Smooth muscle cell (in vitro differentiated cells): ENCODE measurements around the gene CFAP410. TPM values are rescaled to one million over a fixed set of nuclear protein-coding genes. Genes with fewer than 3 reads are reported as not detected.
A peak's percentile ranks its signal among the peaks of the same experiment; 100 is the strongest.

Experiments used
- DNase-seq: peaks from one replicate; lab custom pipeline; 2025; ENCODE audit not compliant: unreplicated experiment; lab: John Stamatoyannopoulos, UW
- H2AFZ ChIP-seq: fragments of 200-600 bp; sonication (generic); 2 replicates; pipeline ENCODE4 v1.6.0; 2016; ENCODE audit warnings: antibody characterized with exemption, low read depth, mild to moderate bottlenecking
- H3F3A ChIP-seq: fragments of 200-600 bp; sonication (generic); 2 replicates; pipeline ENCODE4 v1.6.0; 2017; ENCODE audit warnings: antibody characterized with exemption, low read depth
- H3K27ac ChIP-seq: fragments of 200-600 bp; sonication (generic); 2 replicates; pipeline ENCODE4 v1.5.1; 2016; ENCODE audit warnings: low read depth, mild to moderate bottlenecking
- H3K27me3 ChIP-seq: fragments of 200-600 bp; sonication (generic); 2 replicates; pipeline ENCODE4 v1.6.1; 2016; ENCODE audit warnings: low read depth, mild to moderate bottlenecking
- H3K36me3 ChIP-seq: fragments of 200-600 bp; sonication (generic); 2 replicates; pipeline ENCODE4 v1.5.1; 2016; ENCODE audit warnings: low read depth
- H3K4me1 ChIP-seq: fragments of 200-600 bp; sonication (generic); 2 replicates; pipeline ENCODE4 v1.5.1; 2016; ENCODE audit warnings: low read depth
- H3K4me2 ChIP-seq: fragments of 200-600 bp; sonication (generic); 2 replicates; pipeline ENCODE4 v1.6.0; 2016; ENCODE audit warnings: mild to moderate bottlenecking
- H3K4me3 ChIP-seq: fragments of 200-600 bp; sonication (generic); 2 replicates; pipeline ENCODE4 v1.5.1; 2016; ENCODE audit warnings: mild to moderate bottlenecking
- H3K79me2 ChIP-seq: fragments of 200-600 bp; sonication (generic); 2 replicates; pipeline ENCODE4 v1.6.0; 2016; ENCODE audit warnings: low read depth, mild to moderate bottlenecking
- H3K9ac ChIP-seq: fragments of 200-600 bp; sonication (generic); 2 replicates; pipeline ENCODE4 v1.6.0; 2016; ENCODE audit warnings: low read depth
- H3K9me3 ChIP-seq: fragments of 200-600 bp; sonication (generic); replicated peaks from 2 replicates; pipeline ENCODE4 v1.5.1; 2016; ENCODE audit warnings: low read depth
- H4K20me1 ChIP-seq: fragments of 200-600 bp; sonication (generic); 2 replicates; pipeline ENCODE4 v1.6.0; 2016; ENCODE audit warnings: low read depth
- WGBS: methylation state at CpG from one replicate; pipeline ENCODE4 v1.1.7; 2016; ENCODE audit warnings: low lambda C conversion rate; 5-methylcytosine and 5-hydroxymethylcytosine counted together
- polyA plus RNA-seq: library from polyadenylated mRNA; unstranded; fragments of >200 nt; fragmentation: Nextera tagmentation; extraction: Ambion mirVana; gene quantifications from 2 replicates; pipeline ENCODE4 v1.2.1, GENCODE V29; 2016
- total RNA-seq: library from RNA; depleted of rRNA; stranded (reverse); fragments of >200 nt; gene quantifications from 2 replicates; pipeline ENCODE4 v1.2.3, GENCODE V29; 2014
- TF ChIP-seq, protein P1 (sequence below): fragments of 200-600 bp; sonication (generic); IDR thresholded peaks from 2 replicates; pipeline ENCODE4 v1.5.1; 2017; ENCODE audit warnings: borderline replicate concordance, mild to moderate bottlenecking, antibody characterized with exemption; ENCODE audit not compliant: insufficient read depth, poor library complexity, severe bottlenecking

The CFAP410 gene
- total and polyA plus RNA-seq, 2 experiments from 2014 or later = 6.5 to 21.7 TPM

DNA sequence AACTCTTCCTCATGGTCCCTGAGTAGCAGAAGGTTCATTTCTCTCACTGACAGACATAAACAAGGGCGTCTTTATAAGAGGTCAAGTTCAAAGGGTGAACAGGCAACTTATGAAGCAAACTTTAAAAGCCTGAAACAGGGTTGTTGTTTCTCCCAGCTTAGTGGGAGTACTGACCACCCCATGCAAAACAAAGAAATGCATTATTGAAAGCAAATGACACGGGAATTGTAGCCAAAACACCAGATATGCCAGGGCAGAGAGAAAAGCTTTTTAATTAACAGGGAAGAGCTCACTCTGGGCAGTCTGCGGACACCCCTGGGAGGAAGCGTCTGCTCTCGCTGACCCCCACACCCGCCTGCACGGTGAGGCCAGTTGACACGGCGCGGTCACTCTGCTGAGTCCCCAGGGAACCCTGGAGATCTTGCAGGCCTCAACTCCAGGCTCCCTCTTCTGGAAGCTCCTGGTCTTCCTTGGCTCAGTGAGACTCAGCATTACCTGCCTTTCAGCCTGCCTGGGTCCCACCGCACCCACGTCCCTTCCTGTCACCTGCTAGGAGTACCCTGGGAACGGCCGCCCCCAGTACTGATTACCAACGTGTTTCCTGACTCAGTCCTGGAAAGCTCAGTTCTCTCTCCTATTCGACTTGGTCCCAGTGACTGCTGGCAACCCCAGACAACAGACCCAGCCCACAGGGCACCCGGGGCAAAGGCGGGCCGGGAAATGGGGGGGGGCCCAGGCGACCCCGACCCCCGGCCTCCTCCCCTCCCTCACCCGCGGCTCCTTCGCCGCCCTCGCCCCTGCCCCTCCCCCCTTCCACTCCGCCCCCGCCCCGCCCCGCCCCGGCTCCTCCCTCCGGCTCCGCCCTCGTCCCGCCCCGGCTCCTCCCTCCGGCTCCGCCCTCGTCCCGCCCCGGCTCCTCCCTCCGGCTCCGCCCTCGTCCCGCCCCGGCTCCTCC lies 972 bp downstream of the CFAP410 start:
- Histone ChIP-seq H3K4me3 (peak overlapping the region; percentile 53), H3K79me2 (no peaks in the 10 kb centered on the region), H3K36me3 (no peaks in the 10 kb centered on the region), H3F3A (peaks cover 13% of the 10 kb centered on the region), H2AFZ (no peak overlapping the region), H3K27me3 (no peaks in the 10 kb centered on the region), H3K9ac (peak overlapping the region; percentile 5), H3K4me1 (no peaks in the 10 kb centered on the region), H3K27ac (peak overlapping the region; percentile 35), H3K4me2 (peak overlapping the region; percentile 88), H3K9me3 (no peaks in the 10 kb centered on the region), H4K20me1 (no peaks in the 10 kb centered on the region)
- peak; percentile 33 for DNase-seq
- WGBS = 29% methylated on average over 18 of the region's 47 CpGs
- TF ChIP-seq, protein P1, sequence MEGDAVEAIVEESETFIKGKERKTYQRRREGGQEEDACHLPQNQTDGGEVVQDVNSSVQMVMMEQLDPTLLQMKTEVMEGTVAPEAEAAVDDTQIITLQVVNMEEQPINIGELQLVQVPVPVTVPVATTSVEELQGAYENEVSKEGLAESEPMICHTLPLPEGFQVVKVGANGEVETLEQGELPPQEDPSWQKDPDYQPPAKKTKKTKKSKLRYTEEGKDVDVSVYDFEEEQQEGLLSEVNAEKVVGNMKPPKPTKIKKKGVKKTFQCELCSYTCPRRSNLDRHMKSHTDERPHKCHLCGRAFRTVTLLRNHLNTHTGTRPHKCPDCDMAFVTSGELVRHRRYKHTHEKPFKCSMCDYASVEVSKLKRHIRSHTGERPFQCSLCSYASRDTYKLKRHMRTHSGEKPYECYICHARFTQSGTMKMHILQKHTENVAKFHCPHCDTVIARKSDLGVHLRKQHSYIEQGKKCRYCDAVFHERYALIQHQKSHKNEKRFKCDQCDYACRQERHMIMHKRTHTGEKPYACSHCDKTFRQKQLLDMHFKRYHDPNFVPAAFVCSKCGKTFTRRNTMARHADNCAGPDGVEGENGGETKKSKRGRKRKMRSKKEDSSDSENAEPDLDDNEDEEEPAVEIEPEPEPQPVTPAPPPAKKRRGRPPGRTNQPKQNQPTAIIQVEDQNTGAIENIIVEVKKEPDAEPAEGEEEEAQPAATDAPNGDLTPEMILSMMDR = no peak

GRCh38 chr21:44337449-44337848 lies 1.7 kb downstream of the CFAP410 start:
- Histone ChIP-seq H3K9ac (no peak overlapping the region), H3K27me3 (no peaks in the 10 kb centered on the region), H4K20me1 (no peaks in the 10 kb centered on the region), H3K36me3 (no peaks in the 10 kb centered on the region), H3K79me2 (no peaks in the 10 kb centered on the region), H3K4me3 (no peak overlapping the region), H3K9me3 (no peaks in the 10 kb centered on the region), H2AFZ (no peak overlapping the region), H3F3A (peaks cover 13% of the 10 kb centered on the region), H3K4me1 (no peaks in the 10 kb centered on the region), H3K4me2 (no peak overlapping the region), H3K27ac (no peak overlapping the region)
- DNase-seq = no peak
- TF ChIP-seq, protein P1 = no peak
- 98% methylated on average over 3 of the region's 3 CpGs for whole genome bisulfite sequencing

GRCh38 chr21:44335266-44336059 lies 3.7 kb downstream of the CFAP410 start:
- H3F3A ChIP-seq = peaks cover 13% of the 10 kb centered on the region
- no peak overlapping the region for H3K9ac ChIP-seq
- H3K27me3 ChIP-seq = no peaks in the 10 kb centered on the region
- H4K20me1 ChIP-seq = no peaks in the 10 kb centered on the region
- H3K9me3 ChIP-seq = no peaks in the 10 kb centered on the region
- DNase-seq = no peak
- H3K27ac ChIP-seq = no peak overlapping the region
- no peak overlapping the region for H2AFZ ChIP-seq
- no peaks in the 10 kb centered on the region for H3K4me1 ChIP-seq
- 92% methylated on average over 24 of the region's 24 CpGs for WGBS
- no peak overlapping the region for H3K4me2 ChIP-seq
- H3K4me3 ChIP-seq = no peak overlapping the region
- H3K36me3 ChIP-seq = no peaks in the 10 kb centered on the region
- TF ChIP-seq, protein P1 = no peak
- no peaks in the 10 kb centered on the region for H3K79me2 ChIP-seq
